Activated CD8-positive, alpha-beta memory T cell treated with anti-CD3 and anti-CD28 coated beads for 24 hours (primary cell): ENCODE results near the gene GALNT11.
"Not testable (repeated sequence)": the region's sequence is repeated elsewhere in the genome, so short reads cannot be mapped to it uniquely, and the experiment has no call there.

ENCODE experiments used
- DNase-seq: peaks from one replicate; pipeline ENCODE4 v3.0.0-alpha.2; 2020

The GALNT11 gene

GRCh38 chr7:152030059-152030458, 4.6 kb downstream of the GALNT11 start:
- not testable (repeated sequence) for DNase-seq

- DNase-seq, result not testable (repeated sequence)
These were observed 5.2 kb downstream of the GALNT11 start for GRCh38 chr7:152030639-152031038.

GRCh38 chr7:152035817-152036216, 10.3 kb downstream of the GALNT11 start:
- no peak for DNase-seq

GRCh38 chr7:152038410-152038809, 12.9 kb downstream of the GALNT11 start:
- DNase-seq, result not testable (repeated sequence)

GRCh38 chr7:152043086-152043485, 17.6 kb downstream of the GALNT11 start:
- DNase-seq, result not testable (repeated sequence)

- DNase-seq, result not testable (repeated sequence)
These were observed 19.4 kb downstream of the GALNT11 start for GRCh38 chr7:152044909-152045308.

- DNase-seq, result no peak
These were observed 21.1 kb downstream of the GALNT11 start for GRCh38 chr7:152046531-152046930.

GRCh38 chr7:152048051-152048450, 22.6 kb downstream of the GALNT11 start:
- no peak for DNase-seq

- no peak for DNase-seq
These were observed 25.1 kb downstream of the GALNT11 start for GRCh38 chr7:152050547-152050971.

- DNase-seq, result no peak
These were observed 26.5 kb downstream of the GALNT11 start for GRCh38 chr7:152051968-152052367.

- no peak for DNase-seq
These were observed 27.3 kb downstream of the GALNT11 start for GRCh38 chr7:152052771-152053170.

- no peak for DNase-seq
These were observed 29.1 kb downstream of the GALNT11 start for GRCh38 chr7:152054367-152055230.

- DNase-seq, result no peak
These were observed 31.3 kb downstream of the GALNT11 start for GRCh38 chr7:152056621-152057274.

- no peak for DNase-seq
These were observed 33.8 kb downstream of the GALNT11 start for GRCh38 chr7:152059311-152059710.

GRCh38 chr7:152061086-152061485, 35.6 kb downstream of the GALNT11 start:
- DNase-seq, result not testable (repeated sequence)

GRCh38 chr7:152063192-152063591, 37.7 kb downstream of the GALNT11 start:
- DNase-seq, result not testable (repeated sequence)

- DNase-seq, result not testable (repeated sequence)
These were observed 38.3 kb downstream of the GALNT11 start for GRCh38 chr7:152063821-152064220.

- DNase-seq, result not testable (repeated sequence)
These were observed 40.4 kb downstream of the GALNT11 start for GRCh38 chr7:152065800-152066344.

GRCh38 chr7:152072421-152072820, 46.9 kb downstream of the GALNT11 start:
- no peak for DNase-seq

- no peak for DNase-seq
These were observed 47.9 kb downstream of the GALNT11 start for GRCh38 chr7:152073352-152073751.

GRCh38 chr7:152074673-152075072, 49.2 kb downstream of the GALNT11 start:
- DNase-seq, result no peak

GRCh38 chr7:152075379-152075778, 49.9 kb downstream of the GALNT11 start:
- not testable (repeated sequence) for DNase-seq

- no peak for DNase-seq
These were observed 50.9 kb downstream of the GALNT11 start for GRCh38 chr7:152076324-152076821.
